Measurements from ENCODE around the gene PWWP2A. TPM values are rescaled to one million over a fixed set of nuclear protein-coding genes. Genes with fewer than 3 reads are reported as not detected.

Gene PWWP2A
- total and polyA plus RNA-seq, 4 experiments from 2014 or later: 29.6 to 40.6 (median 35.5) TPM

DNA sequence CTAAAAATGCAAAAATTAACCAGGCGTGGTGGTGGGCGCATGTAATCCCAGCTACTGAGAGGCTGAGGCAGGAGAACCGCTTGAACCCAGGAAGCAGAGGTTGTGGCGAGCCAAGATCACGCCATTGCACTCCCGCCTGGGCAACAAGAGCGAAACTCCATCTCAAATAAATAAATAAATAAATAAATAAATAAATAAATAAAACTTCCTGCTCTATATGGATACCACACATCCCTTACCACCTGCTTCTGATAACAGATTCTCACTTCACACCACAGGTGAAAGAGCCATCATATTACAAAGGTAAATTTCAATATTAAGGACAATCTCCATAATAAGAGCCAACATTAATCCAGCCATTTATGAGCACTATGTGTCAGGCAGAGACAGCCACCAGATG, 9.4 kb upstream of the PWWP2A start:
- H3K36me3 Mint-ChIP-seq: no peaks in the 10 kb centered on the region
- no peaks in the 10 kb centered on the region for H3K9me3 ChIP-seq (ENCODE audit: control insufficient read depth in 1 of 2, low read length in 2 of 2)
- ChIA-PET POLR2A (ENCODE audit: partially characterized antibody) (no interaction called here), CTCF (ENCODE audit: partially characterized antibody) (no interaction called here)
- H3K27me3 Mint-ChIP-seq: peaks cover 0 to 3% of the 10 kb centered on the region in 2 donors
- intact Hi-C loops (cut with micrococcal nuclease): no loop called here
- no peaks in the 10 kb centered on the region for H3K4me1 Mint-ChIP-seq
- no peaks in the 10 kb centered on the region for H3K4me1 ChIP-seq (ENCODE audit: insufficient read depth, low read length)
- no peak for DNase-seq
- no peak overlapping the region for H3K4me3 ChIP-seq (ENCODE audit: low read length in 2 of 2)
- H3K9me3 Mint-ChIP-seq: peaks cover 0 to 7% (median 0%) of the 10 kb centered on the region in 8 donors
- no peaks in the 10 kb centered on the region for H3K27me3 ChIP-seq (ENCODE audit: insufficient read depth, low read length)
- H3K27ac ChIP-seq (ENCODE audit: low read depth, low read length): no peak overlapping the region
- H3K27ac Mint-ChIP-seq: no peak overlapping the region
- no peak overlapping the region for H3K4me3 Mint-ChIP-seq
- H3K36me3 ChIP-seq (ENCODE audit: insufficient read depth, low read length): no peaks in the 10 kb centered on the region

DNA sequence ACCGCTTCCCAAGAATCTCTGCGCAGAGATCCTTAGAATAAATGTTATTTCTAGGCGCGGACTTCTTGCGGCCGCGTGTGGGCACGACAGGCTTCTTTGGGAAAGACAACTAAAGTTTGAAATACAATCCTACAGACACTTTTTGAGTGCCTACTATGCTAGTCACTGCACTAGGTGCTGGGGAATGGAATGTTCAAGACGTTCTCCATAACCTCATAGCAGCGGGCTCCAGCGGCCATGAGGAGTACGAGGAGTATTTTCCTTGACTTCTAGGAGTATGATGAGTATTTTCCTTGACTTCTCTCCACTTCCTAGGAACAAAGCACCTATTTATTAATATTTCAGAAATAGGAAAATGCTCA, 636 bp upstream of the PWWP2A start:
- peaks cover 0 to 4% of the 10 kb centered on the region in 2 donors for H3K27me3 Mint-ChIP-seq
- Histone ChIP-seq H3K36me3 (ENCODE audit: insufficient read depth, low read length) (peaks cover 2% of the 10 kb centered on the region), H3K27ac (ENCODE audit: low read depth, low read length) (peak overlapping the region; percentile 38), H3K27me3 (ENCODE audit: insufficient read depth, low read length) (no peaks in the 10 kb centered on the region), H3K9me3 (ENCODE audit: control insufficient read depth in 1 of 2, low read length in 2 of 2) (no peaks in the 10 kb centered on the region), H3K4me1 (ENCODE audit: insufficient read depth, low read length) (peaks cover 14% of the 10 kb centered on the region), H3K4me3 (ENCODE audit: low read length in 2 of 2) (peak overlapping the region; percentile 33 to 54)
- ChIA-PET POLR2A (ENCODE audit: partially characterized antibody) (interaction anchor here (1.4 to 1.9 kb wide), 2 partner anchors 101 to 111 kb away, joined by 3 to 8 read pairs; partner anchors contain the start of gene TTC1), CTCF (ENCODE audit: partially characterized antibody) (no interaction called here)
- intact Hi-C loops (cut with micrococcal nuclease): loop anchor here (1.0 to 5.0 kb wide), 5 partner anchors 111 to 911 kb away; partner anchors contain the start of genes RNF145, SLU7, TTC1 and UBLCP1
- DNase-seq: no peak
- peaks cover 11 to 15% of the 10 kb centered on the region in 2 donors for H3K36me3 Mint-ChIP-seq
- H3K4me1 Mint-ChIP-seq: peaks cover 12 to 23% (median 16%) of the 10 kb centered on the region in 4 donors
- H3K4me3 Mint-ChIP-seq: peak overlapping the region; percentile 89 to 98 (median 92)
- H3K27ac Mint-ChIP-seq: peak overlapping the region; percentile 82 to 98 (median 91)
- no peaks in the 10 kb centered on the region for H3K9me3 Mint-ChIP-seq

DNA sequence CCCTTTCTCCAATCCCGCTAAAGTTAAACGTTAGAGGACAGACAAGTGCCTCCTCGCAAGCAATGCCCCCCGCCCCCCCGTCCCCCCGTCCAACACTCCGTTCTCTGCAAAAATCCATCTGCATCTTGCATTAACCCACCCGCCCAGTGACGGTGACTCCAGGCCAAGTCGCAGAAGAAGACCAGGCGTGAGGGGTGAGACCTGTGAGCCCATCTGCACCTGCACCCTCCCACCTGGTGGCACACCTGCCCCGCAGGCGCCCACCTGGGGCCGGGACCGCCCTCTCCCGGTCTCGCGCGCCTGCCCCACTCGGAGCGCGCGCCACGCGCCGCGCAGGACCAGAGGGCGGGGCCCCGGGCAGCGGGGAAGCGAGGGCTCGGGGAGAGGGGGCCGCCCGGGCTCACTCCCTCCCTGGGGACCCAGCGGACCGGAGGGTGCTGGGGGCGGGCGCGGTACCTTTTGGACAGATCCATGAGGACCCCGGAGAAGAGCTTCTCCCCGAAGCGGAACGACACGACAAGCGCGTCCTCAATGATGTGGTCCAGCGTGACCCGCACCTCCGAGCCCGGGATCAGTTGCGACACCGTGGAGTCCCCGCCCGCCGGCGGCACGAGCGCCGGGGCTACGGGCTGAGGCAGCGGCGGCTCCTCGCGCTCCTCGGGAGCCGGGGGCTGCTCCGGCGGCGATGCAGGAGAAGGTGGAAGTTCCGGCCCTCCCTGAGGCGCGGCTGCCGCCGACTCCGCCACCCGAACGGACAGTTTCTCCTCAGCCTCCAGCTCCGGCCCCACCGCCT, 705 bp downstream of the PWWP2A start:
- POLR2A ChIA-PET (ENCODE audit: partially characterized antibody): interaction anchor here (0.7 to 1.9 kb wide), 15 partner anchors 10 to 914 kb away, joined by 3 to 8 read pairs (median 3); partner anchors contain the start of genes SLU7 and TTC1
- Histone ChIP-seq H3K9me3 (ENCODE audit: control insufficient read depth in 1 of 2, low read length in 2 of 2) (no peaks in the 10 kb centered on the region), H3K4me1 (ENCODE audit: insufficient read depth, low read length) (peaks cover 14% of the 10 kb centered on the region), H3K27ac (ENCODE audit: low read depth, low read length) (peak overlapping the region; percentile 87), H3K27me3 (ENCODE audit: insufficient read depth, low read length) (no peaks in the 10 kb centered on the region), H3K4me3 (ENCODE audit: low read length in 2 of 2) (peak overlapping the region; percentile 69 to 82), H3K36me3 (ENCODE audit: insufficient read depth, low read length) (peaks cover 9% of the 10 kb centered on the region)
- intact Hi-C loops (cut with micrococcal nuclease): loop anchor here (1.0 to 5.0 kb wide), 5 partner anchors 109 to 909 kb away; partner anchors contain the start of genes RNF145, SLU7, TTC1 and UBLCP1
- no peaks in the 10 kb centered on the region for H3K9me3 Mint-ChIP-seq
- H3K27me3 Mint-ChIP-seq: peaks cover 0 to 4% of the 10 kb centered on the region in 2 donors
- peak overlapping the region; percentile 68 to 91 (median 86) for H3K27ac Mint-ChIP-seq
- H3K4me1 Mint-ChIP-seq: peaks cover 12 to 23% (median 18%) of the 10 kb centered on the region in 4 donors
- peak overlapping the region; percentile 87 to 92 (median 91) for H3K4me3 Mint-ChIP-seq
- CTCF ChIA-PET (ENCODE audit: partially characterized antibody): interaction anchor here (0.7 to 1.0 kb wide), 4 partner anchors 19 to 109 kb away, joined by 3 to 5 read pairs (median 3); no protein-coding TSS in a partner anchor
- peak; percentile 48 to 64 (median 58) for DNase-seq
- peaks cover 11 to 26% of the 10 kb centered on the region in 2 donors for H3K36me3 Mint-ChIP-seq

DNA sequence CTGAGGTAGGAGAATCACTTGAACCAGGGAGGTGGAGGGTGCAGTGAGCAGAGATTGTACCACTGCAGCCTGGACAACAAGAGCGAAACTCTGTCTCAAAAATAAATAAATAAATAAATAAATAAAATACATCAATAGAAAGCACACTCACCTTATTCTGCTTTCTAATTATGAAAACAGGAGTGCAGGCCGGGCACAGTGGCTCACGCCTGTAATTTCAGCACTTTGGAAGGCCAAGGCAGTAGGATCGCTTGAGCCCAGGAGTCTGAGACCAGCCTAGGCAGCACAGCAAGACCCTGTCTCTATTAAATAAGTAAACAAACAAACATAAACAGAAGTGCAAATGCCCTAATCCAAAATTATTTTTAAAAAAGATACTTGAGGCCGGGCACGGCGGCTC, 2.3 kb downstream of the PWWP2A start:
- H3K27me3 Mint-ChIP-seq: no peaks in the 10 kb centered on the region
- peaks cover 20 to 36% of the 10 kb centered on the region in 2 donors for H3K36me3 Mint-ChIP-seq
- H3K27me3 ChIP-seq (ENCODE audit: insufficient read depth, low read length): no peaks in the 10 kb centered on the region
- H3K27ac Mint-ChIP-seq: no peak overlapping the region
- peaks cover 14% of the 10 kb centered on the region for H3K4me1 ChIP-seq (ENCODE audit: insufficient read depth, low read length)
- H3K4me3 ChIP-seq (ENCODE audit: low read length in 2 of 2): no peak overlapping the region
- POLR2A ChIA-PET (ENCODE audit: partially characterized antibody): no interaction called here
- H3K4me3 Mint-ChIP-seq: peak overlapping the region in 5 of 8 donors; percentile 66 to 92 (median 76)
- CTCF ChIA-PET (ENCODE audit: partially characterized antibody): interaction anchor here (1.3 kb wide), 1 partner anchor 12 kb away, joined by 3 read pairs; no protein-coding TSS in a partner anchor
- no peak overlapping the region for H3K27ac ChIP-seq (ENCODE audit: low read depth, low read length)
- DNase-seq: no peak
- peaks cover 15 to 27% (median 22%) of the 10 kb centered on the region in 4 donors for H3K4me1 Mint-ChIP-seq
- H3K9me3 Mint-ChIP-seq: no peaks in the 10 kb centered on the region
- H3K36me3 ChIP-seq (ENCODE audit: insufficient read depth, low read length): peaks cover 23% of the 10 kb centered on the region
- H3K9me3 ChIP-seq (ENCODE audit: control insufficient read depth in 1 of 2, low read length in 2 of 2): no peaks in the 10 kb centered on the region
- intact Hi-C loops (cut with micrococcal nuclease): loop anchor here (5.0 kb wide), 2 partner anchors 780 to 855 kb away; partner anchors contain the start of gene UBLCP1

DNA sequence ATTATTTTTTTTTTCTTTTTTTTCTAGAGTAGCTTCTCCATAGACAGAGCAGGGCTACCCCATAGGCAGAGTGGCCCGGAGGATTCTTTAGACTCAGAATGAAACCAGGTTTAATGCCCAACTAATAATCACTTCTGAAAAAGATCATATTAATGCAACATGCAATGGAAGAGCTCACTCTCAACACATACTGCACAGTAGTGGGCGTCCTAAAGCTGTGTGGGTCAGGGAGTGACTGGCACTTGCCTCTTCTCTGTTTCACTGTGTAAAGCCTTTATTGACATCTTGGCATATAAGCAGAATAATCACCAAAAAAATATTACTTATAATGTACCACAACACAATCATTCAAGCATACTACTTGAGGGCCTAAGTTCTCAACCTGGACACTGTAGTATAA, 11.1 kb downstream of the PWWP2A start:
- peaks cover 31 to 40% of the 10 kb centered on the region in 2 donors for H3K36me3 Mint-ChIP-seq
- H3K36me3 ChIP-seq (ENCODE audit: insufficient read depth, low read length): peaks cover 16% of the 10 kb centered on the region
- H3K9me3 ChIP-seq (ENCODE audit: control insufficient read depth in 1 of 2, low read length in 2 of 2): no peaks in the 10 kb centered on the region
- no peaks in the 10 kb centered on the region for H3K27me3 ChIP-seq (ENCODE audit: insufficient read depth, low read length)
- DNase-seq: no peak
- no peak overlapping the region for H3K27ac Mint-ChIP-seq
- H3K27me3 Mint-ChIP-seq: no peaks in the 10 kb centered on the region
- no peaks in the 10 kb centered on the region for H3K9me3 Mint-ChIP-seq
- no peaks in the 10 kb centered on the region for H3K4me1 ChIP-seq (ENCODE audit: insufficient read depth, low read length)
- H3K27ac ChIP-seq (ENCODE audit: low read depth, low read length): no peak overlapping the region
- peaks cover 14 to 31% (median 21%) of the 10 kb centered on the region in 4 donors for H3K4me1 Mint-ChIP-seq
- H3K4me3 Mint-ChIP-seq: no peak overlapping the region
- CTCF ChIA-PET (ENCODE audit: partially characterized antibody): no interaction called here
- H3K4me3 ChIP-seq (ENCODE audit: low read length in 2 of 2): no peak overlapping the region
- POLR2A ChIA-PET (ENCODE audit: partially characterized antibody): interaction anchor here (1.0 to 1.5 kb wide), 3 partner anchors 11 to 314 kb away, joined by 3 to 4 read pairs (median 3); partner anchors contain the start of genes PTTG1 and PWWP2A
- intact Hi-C loops (cut with micrococcal nuclease): no loop called here

DNA sequence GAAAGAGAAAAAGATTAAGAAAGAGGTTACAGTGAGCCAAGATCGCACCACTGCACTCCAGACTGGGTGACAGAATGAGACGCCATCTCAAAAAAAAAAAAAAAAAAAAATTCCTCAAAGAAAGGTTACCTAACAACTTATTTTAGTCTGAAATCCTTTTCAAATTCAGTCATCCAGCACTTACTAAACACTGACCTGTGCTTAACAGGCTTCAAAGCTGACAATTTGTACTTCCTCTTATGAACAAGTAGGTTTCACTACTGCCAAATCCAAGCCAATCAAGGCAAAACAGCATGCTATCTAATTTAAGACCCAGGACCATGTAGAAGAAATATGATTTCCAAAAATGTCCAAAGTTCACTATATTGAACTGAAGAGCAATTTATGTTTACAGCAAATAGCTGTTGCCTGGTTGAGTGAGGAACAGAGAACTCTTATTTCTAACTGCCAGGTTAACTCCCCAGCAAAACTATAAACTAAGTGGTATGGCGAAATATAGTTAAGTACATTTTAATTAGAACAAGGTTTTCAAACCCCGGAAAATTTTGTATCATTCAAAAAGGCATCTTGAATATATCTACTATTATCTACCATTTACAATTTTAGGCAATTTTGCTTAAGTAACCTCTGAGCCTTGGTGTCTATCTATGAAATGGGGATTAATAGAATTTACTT, 13.4 kb downstream of the PWWP2A start:
- Mint-ChIP-seq H3K9me3 (no peaks in the 10 kb centered on the region), H3K4me3 (no peak overlapping the region), H3K4me1 (peaks cover 13 to 31% (median 21%) of the 10 kb centered on the region in 4 donors), H3K27ac (peak overlapping the region in 4 of 7 donors; percentile 29 to 69 (median 30)), H3K27me3 (no peaks in the 10 kb centered on the region), H3K36me3 (peaks cover 30 to 39% of the 10 kb centered on the region in 2 donors)
- no peaks in the 10 kb centered on the region for H3K9me3 ChIP-seq (ENCODE audit: control insufficient read depth in 1 of 2, low read length in 2 of 2)
- no peak overlapping the region for H3K4me3 ChIP-seq (ENCODE audit: low read length in 2 of 2)
- intact Hi-C loops (cut with micrococcal nuclease): no loop called here
- no peak overlapping the region for H3K27ac ChIP-seq (ENCODE audit: low read depth, low read length)
- H3K27me3 ChIP-seq (ENCODE audit: insufficient read depth, low read length): no peaks in the 10 kb centered on the region
- CTCF ChIA-PET (ENCODE audit: partially characterized antibody): interaction anchor here (2.0 kb wide), 1 partner anchor 84 kb away, joined by 4 read pairs; no protein-coding TSS in a partner anchor
- no peak for DNase-seq
- no peaks in the 10 kb centered on the region for H3K4me1 ChIP-seq (ENCODE audit: insufficient read depth, low read length)
- H3K36me3 ChIP-seq (ENCODE audit: insufficient read depth, low read length): peaks cover 3% of the 10 kb centered on the region
- POLR2A ChIA-PET (ENCODE audit: partially characterized antibody): no interaction called here

Measured in CD4-positive, alpha-beta memory T cell (primary cell).